T-helper 2 cell (primary cell): Measurements from ENCODE around the gene UQCRC1.

Experiments used
- DNase-seq, 5 experiments: peaks; one replicate each; pipeline versions ENCODE4 v3.0.0 to v3.0.0-alpha.2; 2012 to 2022
- total RNA-seq, 2 donors: gene quantifications; one replicate each; lab custom pipeline; 2026; lab: John Stamatoyannopoulos, UW

Gene UQCRC1
- total RNA-seq: 57.1 to 60.7 reads per million in 2 donors

- DNase-seq: peak; percentile 85 to 93 (median 87)
Measured at GRCh38 chr3:48609088-48610005, at the start of gene UQCRC1. UQCRC1 (minus strand) TSS chr3:48609646; CDS start chr3:48609620, 26 bp downstream.

GRCh38 chr3:48656841-48657281 is 47.4 kb upstream of the UQCRC1 start:
- DNase-seq: peak in 2 of 5 experiments; percentile 22 to 74

GRCh38 chr3:48656061-48656840 is 46.8 kb upstream of the UQCRC1 start:
- DNase-seq: peak; percentile 61 to 94 (median 79)

- peak in 4 of 5 experiments; percentile 32 to 83 (median 40) for DNase-seq
Measured at GRCh38 chr3:48655606-48656005, 46.2 kb upstream of the UQCRC1 start.

- no peak for DNase-seq
Measured at GRCh38 chr3:48655063-48655462, 45.6 kb upstream of the UQCRC1 start.

GRCh38 chr3:48652923-48653715 is 43.7 kb upstream of the UQCRC1 start:
- no peak for DNase-seq

- DNase-seq: no peak
Measured at GRCh38 chr3:48651771-48652170, 42.3 kb upstream of the UQCRC1 start.

GRCh38 chr3:48650723-48651122 is 41.3 kb upstream of the UQCRC1 start:
- DNase-seq: no peak

- no peak for DNase-seq
Measured at GRCh38 chr3:48648188-48648850, 38.9 kb upstream of the UQCRC1 start.

- DNase-seq: no peak
Measured at GRCh38 chr3:48647714-48648113, 38.3 kb upstream of the UQCRC1 start.

- DNase-seq: no peak
Measured at GRCh38 chr3:48644898-48645760, 35.7 kb upstream of the UQCRC1 start.

GRCh38 chr3:48642605-48643004 is 33.2 kb upstream of the UQCRC1 start:
- DNase-seq: no peak

GRCh38 chr3:48641396-48641795 is 31.9 kb upstream of the UQCRC1 start:
- no peak for DNase-seq

GRCh38 chr3:48639944-48640606 is 30.6 kb upstream of the UQCRC1 start:
- no peak for DNase-seq

GRCh38 chr3:48637305-48637704 is 27.9 kb upstream of the UQCRC1 start:
- DNase-seq: no peak

- no peak for DNase-seq
Measured at GRCh38 chr3:48636149-48636655, 26.8 kb upstream of the UQCRC1 start.

GRCh38 chr3:48635222-48636021 is 26.0 kb upstream of the UQCRC1 start, which contains the start of gene SLC26A6:
SLC26A6 (minus strand) TSS chr3:48635461; CDS start chr3:48635393, 68 bp downstream.
- peak; percentile 87 to 96 (median 91) for DNase-seq

GRCh38 chr3:48634661-48635221 is 25.3 kb upstream of the UQCRC1 start:
- peak in 3 of 5 experiments; percentile 24 to 58 (median 26) for DNase-seq

- DNase-seq: no peak
Measured at GRCh38 chr3:48633743-48634142, 24.3 kb upstream of the UQCRC1 start.
